ENCODE results near the gene IL36B. TPM values are rescaled to one million over a fixed set of nuclear protein-coding genes. Genes with fewer than 3 reads are reported as not detected.

The IL36B gene
- total RNA-seq, 1 donor from 2014 or later: not detected

- no peak for TF ChIP-seq CTCF (IDR thresholded peaks at IDR 0.05)
- no peak for DNase-seq (ENCODE audit: low spot score in 2 of 2)
- no peak overlapping the region for H3K4me3 ChIP-seq
Observed at GRCh38 chr2:112980537-112980936, 72.1 kb downstream of the IL36B start.

GRCh38 chr2:112979731-112980130, 72.9 kb downstream of the IL36B start:
- Histone ChIP-seq H3K4me1 (no peaks in the 10 kb centered on the region), H3K4me3 (no peak overlapping the region), H3K36me3 (no peaks in the 10 kb centered on the region), H3K9me3 (no peaks in the 10 kb centered on the region), H3K27ac (no peak overlapping the region), H3K27me3 (no peaks in the 10 kb centered on the region)
- DNase-seq (ENCODE audit: low spot score in 2 of 2): no peak
- intact Hi-C loops (cut with DNase I): no loop called here
- TF ChIP-seq CTCF (IDR thresholded peaks at IDR 0.05): no peak

More at GRCh38 chr2:112980537-112980936, 72.1 kb downstream of the IL36B start:
- no peaks in the 10 kb centered on the region for H3K9me3 ChIP-seq
- no peaks in the 10 kb centered on the region for H3K27me3 ChIP-seq
- H3K27ac ChIP-seq: no peak overlapping the region
- H3K4me1 ChIP-seq: no peaks in the 10 kb centered on the region
- no peaks in the 10 kb centered on the region for H3K36me3 ChIP-seq
- intact Hi-C loops (cut with DNase I): no loop called here

- Histone ChIP-seq H3K4me3 (no peak within 1 kb of the TSS), H3K27ac (no peak within 1 kb of the TSS), H3K4me1 (no peaks in the 10 kb centered on the region), H3K9me3 (no peaks in the 10 kb centered on the region), H3K27me3 (no peaks in the 10 kb centered on the region), H3K36me3 (no peaks in the 10 kb centered on the region)
- TF ChIP-seq CTCF (IDR thresholded peaks at IDR 0.05): no peak
- intact Hi-C loops (cut with DNase I): no loop called here
- no peak for DNase-seq (ENCODE audit: low spot score in 2 of 2)
Observed at GRCh38 chr2:112977559-112978056, 75.1 kb downstream of the IL36B start, which contains the start of gene IL36G. Gene IL36G, plus strand, starts transcription at chr2:112978006. Its CDS starts 633 bp downstream, at chr2:112978639.

Other genes starting within 250 kb of the IL36B start
- gene IL1B, start 216.1 kb downstream of the IL36B start, total RNA-seq: not detected
- not detected for gene IL37, start 141.7 kb downstream of the IL36B start, total RNA-seq
- gene IL36G, start 74.9 kb downstream of the IL36B start, total RNA-seq: not detected
- not detected for gene IL36A, start 47.4 kb downstream of the IL36B start, total RNA-seq
- not detected for gene IL36RN, start 6.3 kb upstream of the IL36B start, total RNA-seq
- not detected for gene IL1F10, start 15.1 kb upstream of the IL36B start, total RNA-seq
- not detected for gene IL1RN, start 74.7 kb upstream of the IL36B start, total RNA-seq
- gene PSD4, start 121.1 kb upstream of the IL36B start, total RNA-seq: 11.2 TPM
- 0.11 TPM for gene PAX8, start 226.1 kb upstream of the IL36B start, total RNA-seq